Right lobe of liver (tissue), 4 donors: ENCODE data around the gene MYH13.

Experiments used
- CTCF ChIP-seq, 4 donors: fragments of 200-600 bp in 3 of 4; fragments of 450-650 bp in 1 of 4; IDR thresholded peaks; one replicate each; pipeline versions ENCODE4 v1.5.1 to v1.8.0; 2016 to 2022; ENCODE audit warnings: antibody characterized with exemption in 4 of 4, mild to moderate bottlenecking in 2 of 4
- POLR2A ChIP-seq: fragments of 450-650 bp; IDR thresholded peaks from one replicate; pipeline ENCODE4 v1.6.1; 2017; ENCODE audit warnings: antibody characterized with exemption, mild to moderate bottlenecking
- donor health status: DM: no; HTN: no; CAD: no.
- donor health status: DM: no; HTN: no; CAD: no.
- donor health status: DM: no; HTN: yes; CAD: no.

GRCh38 chr17:10327640-10328039 lies 45.2 kb downstream of the MYH13 start:
- TF ChIP-seq CTCF (IDR thresholded peaks at IDR 0.05) = peak; percentile 75 to 94 (median 91)
- no peak for TF ChIP-seq POLR2A
